GM06990 (cell line): ENCODE measurements around the gene P2RY8.
"Not testable (repeated sequence)": the region's sequence is repeated elsewhere in the genome, so short reads cannot be mapped to it uniquely, and the experiment has no call there.

Experiments used
- DNase-seq: peaks from one replicate; pipeline ENCODE4 v3.0.0-alpha.2; 2011; ENCODE audit not compliant: insufficient read length; ENCODE audit errors: extremely low read depth
- H3K27me3 ChIP-seq: replicated peaks from 2 replicates; pipeline ENCODE4 v1.6.0; 2011; ENCODE audit warnings: low read length; ENCODE audit not compliant: control insufficient read depth, insufficient read depth
- H3K36me3 ChIP-seq: 2 replicates; pipeline ENCODE4 v1.5.1; 2011; ENCODE audit warnings: low read length; ENCODE audit not compliant: control insufficient read depth, insufficient read depth
- H3K4me3 ChIP-seq: replicated peaks from 2 replicates; pipeline ENCODE4 v1.5.1; 2011; ENCODE audit warnings: low read depth, mild to moderate bottlenecking, control low read depth, low read length
- TF ChIP-seq, protein P1 (sequence below): IDR thresholded peaks from 2 replicates; pipeline ENCODE4 v1.5.1; 2011; ENCODE audit warnings: low read length, control low read depth, mild to moderate bottlenecking, inconsistent platforms; ENCODE audit not compliant: insufficient read depth, poor library complexity, severe bottlenecking

The P2RY8 gene

DNA sequence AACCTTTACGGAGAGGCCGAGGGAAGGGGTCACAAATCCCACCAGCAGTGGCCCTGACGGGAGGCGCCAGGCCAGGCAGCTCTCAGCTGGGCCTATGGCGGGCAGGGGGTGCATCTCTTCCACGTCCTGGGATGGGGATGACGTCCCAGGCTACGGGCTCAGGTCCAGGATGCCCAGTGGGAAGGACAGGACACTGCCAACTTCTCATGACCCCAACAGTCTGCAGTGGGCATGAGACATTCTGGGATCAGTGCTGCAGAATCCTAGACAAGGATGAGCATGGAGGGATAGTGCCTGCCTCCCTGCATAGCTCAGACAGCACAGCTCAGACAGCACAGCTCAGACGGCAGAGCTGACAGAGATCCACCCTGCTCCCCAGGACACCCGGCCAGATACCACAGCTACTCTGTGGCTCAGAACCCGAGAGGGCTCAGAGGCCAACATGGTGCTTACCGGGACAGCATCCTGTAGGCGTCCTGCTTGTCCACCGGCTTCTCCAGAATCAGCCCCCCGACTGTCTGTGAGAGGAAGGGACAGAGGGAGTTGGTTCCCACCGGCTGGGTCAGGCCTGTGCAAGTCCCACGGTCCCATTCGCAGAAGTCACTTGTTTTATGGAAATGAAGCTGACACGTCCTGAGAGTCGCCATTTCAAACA, 101.6 kb downstream of the P2RY8 start:
- Histone ChIP-seq H3K4me3 (no peak overlapping the region), H3K27me3 (no peaks in the 10 kb centered on the region), H3K36me3 (peaks cover 27% of the 10 kb centered on the region)
- TF ChIP-seq, protein P1, sequence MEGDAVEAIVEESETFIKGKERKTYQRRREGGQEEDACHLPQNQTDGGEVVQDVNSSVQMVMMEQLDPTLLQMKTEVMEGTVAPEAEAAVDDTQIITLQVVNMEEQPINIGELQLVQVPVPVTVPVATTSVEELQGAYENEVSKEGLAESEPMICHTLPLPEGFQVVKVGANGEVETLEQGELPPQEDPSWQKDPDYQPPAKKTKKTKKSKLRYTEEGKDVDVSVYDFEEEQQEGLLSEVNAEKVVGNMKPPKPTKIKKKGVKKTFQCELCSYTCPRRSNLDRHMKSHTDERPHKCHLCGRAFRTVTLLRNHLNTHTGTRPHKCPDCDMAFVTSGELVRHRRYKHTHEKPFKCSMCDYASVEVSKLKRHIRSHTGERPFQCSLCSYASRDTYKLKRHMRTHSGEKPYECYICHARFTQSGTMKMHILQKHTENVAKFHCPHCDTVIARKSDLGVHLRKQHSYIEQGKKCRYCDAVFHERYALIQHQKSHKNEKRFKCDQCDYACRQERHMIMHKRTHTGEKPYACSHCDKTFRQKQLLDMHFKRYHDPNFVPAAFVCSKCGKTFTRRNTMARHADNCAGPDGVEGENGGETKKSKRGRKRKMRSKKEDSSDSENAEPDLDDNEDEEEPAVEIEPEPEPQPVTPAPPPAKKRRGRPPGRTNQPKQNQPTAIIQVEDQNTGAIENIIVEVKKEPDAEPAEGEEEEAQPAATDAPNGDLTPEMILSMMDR, result no peak
- no peak for DNase-seq

DNA sequence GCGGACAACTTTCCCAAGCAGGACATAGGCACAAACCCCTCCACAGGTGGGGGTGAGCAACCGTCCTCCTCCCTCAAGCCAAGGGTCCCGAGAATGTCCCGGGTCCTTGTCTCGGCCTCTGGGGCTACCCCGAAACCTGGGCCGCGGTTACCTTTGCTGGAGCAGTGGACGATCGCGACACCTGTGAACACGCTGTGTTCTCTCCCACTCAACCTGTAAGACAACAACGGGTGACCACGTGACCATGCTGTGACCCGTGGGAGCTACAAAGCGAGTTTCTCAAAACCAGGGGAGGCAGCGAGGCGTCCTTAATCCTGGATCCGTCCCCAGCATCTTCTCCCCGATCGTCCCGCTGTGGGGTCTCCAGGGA, 102.1 kb downstream of the P2RY8 start:
- no peak for DNase-seq
- TF ChIP-seq, protein P1, result no peak
- H3K27me3 ChIP-seq, result no peaks in the 10 kb centered on the region
- H3K36me3 ChIP-seq, result peaks cover 27% of the 10 kb centered on the region
- H3K4me3 ChIP-seq, result no peak overlapping the region

DNA sequence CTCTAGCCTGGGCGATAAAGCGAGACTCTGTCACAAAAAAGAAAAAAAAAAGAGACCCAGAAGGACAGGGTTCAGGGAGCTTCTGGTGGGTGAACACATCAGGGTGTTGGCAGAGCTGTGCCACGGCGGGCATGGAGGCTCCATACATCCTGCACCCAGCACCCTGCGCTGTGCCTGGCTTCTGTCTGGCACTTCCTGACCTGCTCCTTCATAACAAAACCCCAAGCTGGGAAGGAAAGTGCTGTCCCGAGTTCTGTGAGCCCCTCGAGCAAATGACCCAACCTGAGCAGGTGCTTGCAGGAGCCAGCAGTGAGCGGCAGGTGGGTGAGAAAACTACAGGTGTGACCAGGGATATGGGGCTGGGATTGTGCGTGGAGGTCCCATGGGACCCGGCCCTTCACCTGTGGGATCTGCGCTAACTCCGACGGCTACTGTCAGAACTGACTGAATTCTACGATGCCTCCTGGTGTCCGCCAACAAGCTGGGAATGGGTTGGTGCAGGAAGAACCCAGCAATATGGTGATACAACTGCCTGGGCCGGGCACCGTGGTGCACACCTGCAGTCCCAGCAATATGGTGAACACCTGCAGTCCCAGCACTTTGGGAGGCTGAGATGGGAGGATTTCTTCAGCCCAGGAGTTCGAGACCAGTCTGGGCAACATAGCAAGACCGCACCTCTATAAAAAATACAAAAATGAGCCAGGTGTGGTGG, 103.2 kb downstream of the P2RY8 start:
- Histone ChIP-seq H3K27me3 (no peaks in the 10 kb centered on the region), H3K36me3 (peaks cover 24% of the 10 kb centered on the region), H3K4me3 (no peak overlapping the region)
- no peak for DNase-seq
- TF ChIP-seq, protein P1, result no peak

DNA sequence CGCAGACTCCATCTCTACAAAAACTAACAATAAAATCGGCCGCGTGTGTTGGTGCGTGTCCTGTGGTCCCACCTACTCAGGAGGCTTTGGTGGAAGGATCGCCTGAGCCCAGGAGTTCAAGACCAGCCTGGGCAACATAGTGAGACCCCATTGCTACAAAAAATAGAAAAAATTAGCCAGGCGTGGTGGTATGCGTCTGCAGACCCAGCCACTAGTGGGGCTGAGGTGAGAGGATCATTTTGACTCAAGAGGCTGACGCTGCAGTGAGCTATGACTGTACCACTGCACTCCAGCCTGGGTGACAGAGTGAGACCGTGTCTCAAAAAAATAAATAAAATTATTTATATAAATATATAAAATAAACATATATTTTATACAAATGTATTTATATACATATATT, 106.5 kb downstream of the P2RY8 start:
- Histone ChIP-seq H3K4me3 (no peak overlapping the region), H3K36me3 (peaks cover 20% of the 10 kb centered on the region), H3K27me3 (no peaks in the 10 kb centered on the region)
- TF ChIP-seq, protein P1, result no peak
- DNase-seq, result no peak

DNA sequence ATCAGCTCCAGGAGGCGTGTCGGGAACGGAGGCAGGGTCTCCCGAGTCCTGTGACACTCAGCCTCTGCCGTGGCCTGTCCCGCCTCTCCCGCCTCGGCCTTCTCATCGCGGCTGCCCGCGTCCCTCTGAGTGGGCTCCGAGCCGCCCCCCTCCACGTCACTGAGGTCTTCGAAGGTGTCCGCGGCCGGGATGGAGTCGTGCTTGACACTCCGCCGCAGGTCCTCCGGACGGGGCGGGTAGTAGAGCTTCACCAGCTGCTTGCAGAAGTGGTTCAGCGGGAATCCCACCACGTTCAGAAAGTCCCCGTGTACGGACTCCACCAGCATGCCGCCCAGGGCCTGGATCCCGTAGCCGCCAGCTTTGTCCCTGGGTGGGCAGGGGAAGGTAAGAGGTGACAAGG, 109.2 kb downstream of the P2RY8 start:
- Histone ChIP-seq H3K36me3 (peaks cover 14% of the 10 kb centered on the region), H3K27me3 (no peaks in the 10 kb centered on the region), H3K4me3 (no peak overlapping the region)
- TF ChIP-seq, protein P1, result no peak
- no peak for DNase-seq

DNA sequence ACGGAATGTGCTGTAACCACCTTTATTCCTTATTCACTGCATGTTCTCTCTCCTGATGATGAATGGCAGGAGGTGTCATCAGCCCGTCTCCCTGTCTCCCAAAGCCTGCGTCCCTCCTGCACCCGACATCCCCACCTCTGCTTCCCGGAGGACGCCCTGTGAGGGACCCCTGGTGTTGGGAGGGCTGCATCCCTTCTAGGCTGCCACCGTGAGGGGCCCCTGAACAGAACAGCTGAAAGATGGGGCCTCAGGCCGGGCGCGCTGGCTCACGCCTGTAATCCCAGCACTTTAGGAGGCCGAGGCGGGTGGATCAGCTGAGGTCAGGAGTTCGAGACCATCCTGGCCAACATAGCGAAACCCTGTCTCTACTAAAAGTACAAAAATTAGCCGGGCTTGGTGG, 110.7 kb downstream of the P2RY8 start:
- DNase-seq, H3K27me3 ChIP-seq, H3K4me3 ChIP-seq: not testable (repeated sequence)
- H3K36me3 ChIP-seq, result peaks cover 13% of the 10 kb centered on the region
